Measurements from ENCODE around the gene GLYR1.

GRCh38 chr16:4814046-4814445 lies 33.0 kb downstream of the GLYR1 start:
- no peak for TF ChIP-seq RCOR1 (IDR thresholded peaks at IDR 0.05; ENCODE audit: insufficient replicate concordance, low read length)
- no peak for TF ChIP-seq CTCF (conservative IDR thresholded peaks at IDR 0.05; ENCODE audit: low read depth, low read length)
- TF ChIP-seq SMC3 (IDR thresholded peaks at IDR 0.05; ENCODE audit: low read depth, low read length), result no peak
- no peak for TF ChIP-seq POLR2A (IDR thresholded peaks at IDR 0.05; ENCODE audit: low read depth, low read length)
- TF ChIP-seq NFE2L2 (IDR thresholded peaks at IDR 0.05; ENCODE audit: low read depth, low read length), result no peak
- TF ChIP-seq RFX5 (IDR thresholded peaks at IDR 0.05; ENCODE audit: low read depth, low read length), result no peak
- TF ChIP-seq RAD21 (IDR thresholded peaks at IDR 0.05; ENCODE audit: low read length), result no peak
